Measurements from ENCODE around the gene POLR1D. TPM values are rescaled to one million over a fixed set of nuclear protein-coding genes. Genes with fewer than 3 reads are reported as not detected.

The POLR1D gene
- total and polyA plus RNA-seq, 9 donors: 83.7 to 223 (median 133) TPM

DNA sequence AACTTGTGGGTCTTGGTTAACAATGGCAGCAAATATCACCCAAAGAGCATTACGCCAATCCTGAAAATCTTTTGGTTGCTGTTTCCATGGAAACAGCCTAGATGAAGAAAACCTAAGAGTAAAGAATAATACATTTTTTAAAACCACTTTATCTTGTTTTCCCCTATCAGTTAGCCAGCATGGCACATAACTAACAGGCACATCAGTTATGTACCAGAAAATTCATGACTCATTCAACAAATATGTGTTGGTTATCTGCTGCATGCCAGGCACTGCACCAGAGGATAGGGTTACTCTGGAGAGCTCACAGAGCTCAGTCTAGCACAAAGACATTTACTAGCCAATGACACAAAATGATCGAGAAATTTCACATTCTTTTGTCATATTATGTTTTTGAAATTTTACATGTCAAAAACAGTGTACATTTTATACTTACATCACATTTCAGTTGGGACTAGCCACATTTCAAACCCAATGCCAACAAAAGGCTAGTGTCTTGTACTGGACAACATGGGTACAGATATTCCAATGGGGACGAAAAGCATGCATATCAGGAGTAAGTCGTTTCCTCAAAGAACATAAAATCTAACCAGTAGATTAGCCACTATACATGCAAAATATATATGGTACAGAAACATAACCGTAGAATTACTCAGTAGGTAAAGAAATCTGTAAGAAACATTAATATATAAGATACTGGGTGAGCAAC, 21.7 kb upstream of the POLR1D start:
- 71 to 81% (median 79%) methylated on average over 5 of the region's 5 CpGs for WGBS, 3 donors
- intact Hi-C loops (cut with DNase I): no loop called here
- TF ChIP-seq EP300 (IDR thresholded peaks at IDR 0.05): no peak
- TF ChIP-seq, protein P1, sequence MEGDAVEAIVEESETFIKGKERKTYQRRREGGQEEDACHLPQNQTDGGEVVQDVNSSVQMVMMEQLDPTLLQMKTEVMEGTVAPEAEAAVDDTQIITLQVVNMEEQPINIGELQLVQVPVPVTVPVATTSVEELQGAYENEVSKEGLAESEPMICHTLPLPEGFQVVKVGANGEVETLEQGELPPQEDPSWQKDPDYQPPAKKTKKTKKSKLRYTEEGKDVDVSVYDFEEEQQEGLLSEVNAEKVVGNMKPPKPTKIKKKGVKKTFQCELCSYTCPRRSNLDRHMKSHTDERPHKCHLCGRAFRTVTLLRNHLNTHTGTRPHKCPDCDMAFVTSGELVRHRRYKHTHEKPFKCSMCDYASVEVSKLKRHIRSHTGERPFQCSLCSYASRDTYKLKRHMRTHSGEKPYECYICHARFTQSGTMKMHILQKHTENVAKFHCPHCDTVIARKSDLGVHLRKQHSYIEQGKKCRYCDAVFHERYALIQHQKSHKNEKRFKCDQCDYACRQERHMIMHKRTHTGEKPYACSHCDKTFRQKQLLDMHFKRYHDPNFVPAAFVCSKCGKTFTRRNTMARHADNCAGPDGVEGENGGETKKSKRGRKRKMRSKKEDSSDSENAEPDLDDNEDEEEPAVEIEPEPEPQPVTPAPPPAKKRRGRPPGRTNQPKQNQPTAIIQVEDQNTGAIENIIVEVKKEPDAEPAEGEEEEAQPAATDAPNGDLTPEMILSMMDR (IDR thresholded peaks at IDR 0.05): no peak
- no peak for TF ChIP-seq POLR2A (IDR thresholded peaks at IDR 0.05)
- Histone ChIP-seq H3K4me3 (no peak overlapping the region), H3K27ac (no peak overlapping the region), H3K27me3 (no peaks in the 10 kb centered on the region), H3K36me3 (no peaks in the 10 kb centered on the region), H3K9me3 (no peaks in the 10 kb centered on the region), H3K4me1 (ENCODE audit: insufficient read depth) (peaks cover 2% of the 10 kb centered on the region)
- DNase-seq: no peak

DNA sequence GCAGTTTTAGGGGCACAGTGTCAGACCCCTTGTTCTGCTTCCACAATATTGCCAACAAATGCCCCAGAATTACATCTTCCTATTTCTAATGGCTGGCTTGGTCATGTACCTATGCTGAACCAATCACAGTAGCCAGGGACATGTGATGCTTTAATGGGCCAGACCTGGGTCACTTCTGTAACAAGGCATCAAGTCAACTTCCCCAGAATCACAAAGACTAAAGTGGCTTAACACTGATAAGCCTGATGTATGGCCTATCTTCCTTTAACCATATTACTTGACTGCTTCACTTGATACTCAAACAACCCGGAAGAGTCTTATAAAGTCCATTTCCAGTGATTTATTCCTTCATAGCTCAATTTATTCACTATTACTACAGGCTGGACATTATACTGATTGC, 21.0 kb upstream of the POLR1D start:
- Histone ChIP-seq H3K9me3 (no peaks in the 10 kb centered on the region), H3K27me3 (no peaks in the 10 kb centered on the region), H3K4me1 (ENCODE audit: insufficient read depth) (peaks cover 2% of the 10 kb centered on the region), H3K4me3 (no peak overlapping the region), H3K27ac (no peak overlapping the region), H3K36me3 (no peaks in the 10 kb centered on the region)
- no peak for TF ChIP-seq POLR2A (IDR thresholded peaks at IDR 0.05)
- TF ChIP-seq, protein P1 (IDR thresholded peaks at IDR 0.05): no peak
- TF ChIP-seq EP300 (IDR thresholded peaks at IDR 0.05): no peak
- WGBS, 3 donors: 88 to 93% (median 90%) methylated on average over 1 of the region's 1 CpG
- no peak for DNase-seq
- intact Hi-C loops (cut with DNase I): no loop called here

DNA sequence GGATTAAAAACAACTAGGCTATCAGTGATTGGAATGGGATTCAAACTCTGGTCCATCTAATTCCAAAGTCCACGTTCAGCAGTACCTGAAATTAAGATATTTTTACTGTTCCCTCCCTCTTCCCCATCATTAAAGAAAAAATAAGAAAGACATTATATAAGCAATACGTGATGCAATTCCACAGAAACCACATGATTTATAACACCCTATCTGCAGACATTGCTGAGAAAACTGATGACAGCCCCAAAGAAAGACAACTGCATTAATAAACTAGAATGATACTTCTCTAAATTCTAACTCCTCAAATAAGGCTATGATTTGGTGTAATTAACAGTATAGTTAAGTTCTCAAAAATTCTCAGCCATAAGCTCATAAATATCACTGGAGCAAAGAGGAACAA, 20.5 kb upstream of the POLR1D start:
- Histone ChIP-seq H3K27ac (no peak overlapping the region), H3K27me3 (no peaks in the 10 kb centered on the region), H3K36me3 (no peaks in the 10 kb centered on the region), H3K9me3 (no peaks in the 10 kb centered on the region), H3K4me3 (no peak overlapping the region), H3K4me1 (ENCODE audit: insufficient read depth) (peaks cover 2% of the 10 kb centered on the region)
- WGBS, 3 donors: 91 to 95% (median 94%) methylated on average over 2 of the region's 2 CpGs
- TF ChIP-seq EP300 (IDR thresholded peaks at IDR 0.05): no peak
- TF ChIP-seq, protein P1 (IDR thresholded peaks at IDR 0.05): no peak
- intact Hi-C loops (cut with DNase I): no loop called here
- DNase-seq: no peak

DNA sequence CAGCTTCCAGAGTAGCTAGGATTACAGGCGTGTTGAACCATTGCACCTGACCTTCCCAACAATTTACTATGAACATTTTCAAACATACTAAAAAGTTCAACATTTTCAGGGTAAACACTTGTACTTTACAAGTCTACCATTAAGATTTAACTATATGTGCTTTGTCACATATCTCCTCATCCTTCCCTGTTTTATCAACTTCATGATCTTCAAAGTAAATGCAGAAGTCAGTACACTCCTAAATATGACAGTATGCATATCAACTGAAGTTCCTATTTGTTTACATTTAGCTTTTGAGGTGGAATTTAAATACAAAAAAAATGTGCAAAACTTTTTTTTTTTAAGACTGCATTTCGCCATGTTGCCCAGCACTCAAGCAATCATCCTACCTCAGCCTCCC, 19.9 kb upstream of the POLR1D start:
- H3K4me3 ChIP-seq: no peak overlapping the region
- WGBS, 3 donors: 94 to 98% (median 98%) methylated on average over 2 of the region's 2 CpGs
- TF ChIP-seq EP300 (IDR thresholded peaks at IDR 0.05): no peak
- TF ChIP-seq POLR2A (IDR thresholded peaks at IDR 0.05): no peak
- intact Hi-C loops (cut with DNase I): no loop called here
- H3K27me3 ChIP-seq: no peaks in the 10 kb centered on the region
- H3K36me3 ChIP-seq: no peaks in the 10 kb centered on the region
- H3K9me3 ChIP-seq: no peaks in the 10 kb centered on the region
- H3K4me1 ChIP-seq (ENCODE audit: insufficient read depth): peaks cover 2% of the 10 kb centered on the region
- DNase-seq: no peak
- no peak overlapping the region for H3K27ac ChIP-seq

DNA sequence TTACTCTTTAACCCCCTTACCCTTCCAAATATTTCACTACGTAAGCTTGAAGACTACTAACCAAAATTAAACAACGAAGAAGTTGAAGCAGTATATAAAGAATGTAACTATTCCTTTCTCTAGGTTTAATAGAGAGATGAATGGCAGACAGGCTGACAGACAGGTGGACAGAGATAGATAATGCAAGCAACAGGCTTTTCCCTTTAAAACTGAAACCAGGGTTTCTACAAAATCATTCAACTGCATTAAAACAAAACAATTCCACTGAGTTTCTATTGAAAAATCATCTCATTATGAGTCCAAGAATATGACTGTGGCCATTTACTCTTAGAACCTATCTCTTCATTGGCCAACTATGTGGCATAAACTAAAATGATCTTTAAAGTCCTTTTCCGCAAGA, 16.6 kb upstream of the POLR1D start:
- Histone ChIP-seq H3K36me3 (no peaks in the 10 kb centered on the region), H3K4me3 (no peak overlapping the region), H3K27ac (no peak overlapping the region), H3K27me3 (no peaks in the 10 kb centered on the region), H3K9me3 (no peaks in the 10 kb centered on the region), H3K4me1 (ENCODE audit: insufficient read depth) (no peaks in the 10 kb centered on the region)
- WGBS, 3 donors: 85 to 96% (median 85%) methylated on average over 3 of the region's 3 CpGs
- intact Hi-C loops (cut with DNase I): no loop called here
- no peak for DNase-seq
- TF ChIP-seq, protein P1 (IDR thresholded peaks at IDR 0.05): no peak
- TF ChIP-seq EP300 (IDR thresholded peaks at IDR 0.05) (no peak), POLR2A (IDR thresholded peaks at IDR 0.05) (no peak)
